ELF-1 (cell line): ENCODE measurements around the gene ZMPSTE24.
"Not testable (repeated sequence)": the region's sequence is repeated elsewhere in the genome, so short reads cannot be mapped to it uniquely, and the experiment has no call there.

Experiments used
- DNase-seq: peaks from one replicate; pipeline ENCODE4 v3.0.0-alpha.2; 2016; ENCODE audit warnings: low read depth, low spot score

ZMPSTE24 gene

GRCh38 chr1:40317394-40318074 is 59.5 kb downstream of the ZMPSTE24 start:
- DNase-seq, result peak; percentile 45

GRCh38 chr1:40318476-40318875 is 60.4 kb downstream of the ZMPSTE24 start:
- DNase-seq, result no peak

GRCh38 chr1:40318970-40319621 is 61.1 kb downstream of the ZMPSTE24 start:
- DNase-seq, result no peak

- not testable (repeated sequence) for DNase-seq
Measured at GRCh38 chr1:40331403-40331802, 73.4 kb downstream of the ZMPSTE24 start.

- no peak for DNase-seq
Measured at GRCh38 chr1:40332695-40333094, 74.7 kb downstream of the ZMPSTE24 start.

GRCh38 chr1:40337443-40337842 is 79.4 kb downstream of the ZMPSTE24 start:
- DNase-seq, result no peak

GRCh38 chr1:40338745-40339419 is 80.8 kb downstream of the ZMPSTE24 start:
- DNase-seq, result peak; percentile 97

- no peak for DNase-seq
Measured at GRCh38 chr1:40339420-40340323, 81.6 kb downstream of the ZMPSTE24 start.

GRCh38 chr1:40341491-40342380 is 83.7 kb downstream of the ZMPSTE24 start:
- DNase-seq, result no peak

GRCh38 chr1:40342381-40342717 is 84.3 kb downstream of the ZMPSTE24 start:
- not testable (repeated sequence) for DNase-seq
